Measurements from ENCODE around the gene TRIM26.

The TRIM26 gene

GRCh38 chr6:30213957-30214656 lies 901 bp upstream of the TRIM26 start:
- TF ChIP-seq TAF1 (IDR thresholded peaks at IDR 0.05; ENCODE audit: borderline replicate concordance, insufficient read depth, low read length) (peak; percentile 54; the same call in 1 of the 2 replicates), SIN3A (IDR thresholded peaks at IDR 0.05; ENCODE audit: borderline replicate concordance, insufficient read depth, low read length) (no peak), POLR2AphosphoS5 (IDR thresholded peaks at IDR 0.05; ENCODE audit: low read depth, low read length) (peak; percentile 69), REST (IDR thresholded peaks at IDR 0.05; ENCODE audit: insufficient read depth in 1 of 2, low read depth in 2 of 2, low read length in 2 of 2) (0 out of 4 replicates have a peak, but pooled peaks of 1 of the 2 experiments have one; percentile 15), FOXP2 (optimal IDR thresholded peaks at IDR 0.05; ENCODE audit: borderline replicate concordance, extremely low read depth, extremely low read length, insufficient read depth) (peak; percentile 73)

GRCh38 chr6:30213667-30213956 lies 406 bp upstream of the TRIM26 start:
- TF ChIP-seq POLR2AphosphoS5 (IDR thresholded peaks at IDR 0.05; ENCODE audit: low read depth, low read length) (no peak), FOXP2 (optimal IDR thresholded peaks at IDR 0.05; ENCODE audit: borderline replicate concordance, extremely low read depth, extremely low read length, insufficient read depth) (no peak), REST (IDR thresholded peaks at IDR 0.05; ENCODE audit: insufficient read depth in 1 of 2, low read depth in 2 of 2, low read length in 2 of 2) (no peak), TAF1 (IDR thresholded peaks at IDR 0.05; ENCODE audit: borderline replicate concordance, insufficient read depth, low read length) (no peak), SIN3A (IDR thresholded peaks at IDR 0.05; ENCODE audit: borderline replicate concordance, insufficient read depth, low read length) (no peak)

GRCh38 chr6:30211899-30212298 lies 1.3 kb downstream of the TRIM26 start:
- TF ChIP-seq REST (IDR thresholded peaks at IDR 0.05; ENCODE audit: insufficient read depth in 1 of 2, low read depth in 2 of 2, low read length in 2 of 2), result no peak

GRCh38 chr6:30211306-30211705 lies 1.9 kb downstream of the TRIM26 start:
- no peak for TF ChIP-seq POLR2AphosphoS5 (IDR thresholded peaks at IDR 0.05; ENCODE audit: low read depth, low read length)

- TF ChIP-seq SIN3A (IDR thresholded peaks at IDR 0.05; ENCODE audit: borderline replicate concordance, insufficient read depth, low read length) (peak; percentile 49; the same call in 1 of the 2 replicates), POLR2AphosphoS5 (IDR thresholded peaks at IDR 0.05; ENCODE audit: low read depth, low read length) (no peak), TAF1 (IDR thresholded peaks at IDR 0.05; ENCODE audit: borderline replicate concordance, insufficient read depth, low read length) (no peak; the same call in 1 of the 2 replicates), FOXP2 (optimal IDR thresholded peaks at IDR 0.05; ENCODE audit: borderline replicate concordance, extremely low read depth, extremely low read length, insufficient read depth) (no peak)
Observed at GRCh38 chr6:30207619-30208295, 5.4 kb downstream of the TRIM26 start.

- TF ChIP-seq REST (IDR thresholded peaks at IDR 0.05; ENCODE audit: insufficient read depth in 1 of 2, low read depth in 2 of 2, low read length in 2 of 2) (0 out of 4 replicates have a peak, but pooled peaks of 1 of the 2 experiments have one; percentile 37), POLR2AphosphoS5 (IDR thresholded peaks at IDR 0.05; ENCODE audit: low read depth, low read length) (no peak), SIN3A (IDR thresholded peaks at IDR 0.05; ENCODE audit: borderline replicate concordance, insufficient read depth, low read length) (0 out of 2 replicates have a peak, but pooled peaks have one; percentile 66)
Observed at GRCh38 chr6:30206799-30207618, 6.2 kb downstream of the TRIM26 start.
